ENCODE data around the gene PCED1B.
"Not testable (repeated sequence)": the region's sequence is repeated elsewhere in the genome, so short reads cannot be mapped to it uniquely, and the experiment has no call there.

PCED1B gene

GRCh38 chr12:47268501-47269454 lies 189.4 kb downstream of the PCED1B start:
- FAIRE-seq = no peak
- DNase-seq (ENCODE audit: insufficient read length, low spot score) = no peak

GRCh38 chr12:47269916-47270315 lies 190.5 kb downstream of the PCED1B start:
- no peak for DNase-seq (ENCODE audit: insufficient read length, low spot score)
- no peak for FAIRE-seq

- FAIRE-seq (no peak), DNase-seq (ENCODE audit: insufficient read length, low spot score) (peak; percentile 70)
Measured at GRCh38 chr12:47270782-47271664, 191.6 kb downstream of the PCED1B start.

- DNase-seq (ENCODE audit: insufficient read length, low spot score) = no peak
- FAIRE-seq = no peak
Measured at GRCh38 chr12:47271800-47272239, 192.4 kb downstream of the PCED1B start.

- DNase-seq (ENCODE audit: insufficient read length, low spot score) = no peak
- FAIRE-seq = no peak
Measured at GRCh38 chr12:47272412-47273190, 193.2 kb downstream of the PCED1B start.

- DNase-seq (ENCODE audit: insufficient read length, low spot score) = no peak
- FAIRE-seq = no peak
Measured at GRCh38 chr12:47273191-47273626, 193.8 kb downstream of the PCED1B start.

GRCh38 chr12:47274760-47275159 lies 195.3 kb downstream of the PCED1B start:
- no peak for DNase-seq (ENCODE audit: insufficient read length, low spot score)
- FAIRE-seq = no peak

GRCh38 chr12:47276253-47276620 lies 196.8 kb downstream of the PCED1B start:
- FAIRE-seq (no peak), DNase-seq (ENCODE audit: insufficient read length, low spot score) (no peak)

GRCh38 chr12:47276621-47277309 lies 197.3 kb downstream of the PCED1B start:
- DNase-seq (ENCODE audit: insufficient read length, low spot score) (peak; percentile 57), FAIRE-seq (no peak)

- no peak for FAIRE-seq
Measured at GRCh38 chr12:47277972-47278448, 198.6 kb downstream of the PCED1B start.

GRCh38 chr12:47279758-47280157 lies 200.3 kb downstream of the PCED1B start:
- not testable (repeated sequence) for FAIRE-seq; DNase-seq (ENCODE audit: insufficient read length, low spot score)

More at GRCh38 chr12:47277972-47278448, 198.6 kb downstream of the PCED1B start:
- peak; percentile 89 for DNase-seq (ENCODE audit: insufficient read length, low spot score)

GRCh38 chr12:47280543-47281300 lies 201.3 kb downstream of the PCED1B start:
- DNase-seq (ENCODE audit: insufficient read length, low spot score) = no peak
- no peak for FAIRE-seq

- FAIRE-seq (no peak), DNase-seq (ENCODE audit: insufficient read length, low spot score) (no peak)
Measured at GRCh38 chr12:47281667-47282171, 202.3 kb downstream of the PCED1B start.

- no peak for DNase-seq (ENCODE audit: insufficient read length, low spot score)
- FAIRE-seq = no peak
Measured at GRCh38 chr12:47282206-47282605, 202.8 kb downstream of the PCED1B start.
